ENCODE results near the gene IER5L.

DNA sequence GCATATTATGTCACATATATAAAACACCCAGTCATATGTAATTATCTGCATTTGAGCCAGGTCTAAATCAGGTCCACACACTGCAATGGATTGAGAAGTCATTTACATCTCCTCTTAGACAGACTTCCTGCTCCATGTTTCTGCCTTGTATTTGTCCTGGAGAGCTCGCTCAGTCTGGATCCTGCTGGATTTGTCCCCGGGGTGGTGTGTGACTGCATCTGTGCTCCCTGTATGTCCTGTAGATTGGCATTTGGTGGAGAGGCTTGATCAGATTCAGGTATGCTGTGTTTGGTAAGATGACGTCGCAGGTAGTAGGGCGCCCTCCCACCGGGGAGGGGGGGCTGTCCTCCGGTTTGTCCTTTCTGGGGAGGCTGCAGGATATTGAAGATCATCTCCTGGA is 33.6 kb upstream of the IER5L start:
- TF ChIP-seq, protein P1, sequence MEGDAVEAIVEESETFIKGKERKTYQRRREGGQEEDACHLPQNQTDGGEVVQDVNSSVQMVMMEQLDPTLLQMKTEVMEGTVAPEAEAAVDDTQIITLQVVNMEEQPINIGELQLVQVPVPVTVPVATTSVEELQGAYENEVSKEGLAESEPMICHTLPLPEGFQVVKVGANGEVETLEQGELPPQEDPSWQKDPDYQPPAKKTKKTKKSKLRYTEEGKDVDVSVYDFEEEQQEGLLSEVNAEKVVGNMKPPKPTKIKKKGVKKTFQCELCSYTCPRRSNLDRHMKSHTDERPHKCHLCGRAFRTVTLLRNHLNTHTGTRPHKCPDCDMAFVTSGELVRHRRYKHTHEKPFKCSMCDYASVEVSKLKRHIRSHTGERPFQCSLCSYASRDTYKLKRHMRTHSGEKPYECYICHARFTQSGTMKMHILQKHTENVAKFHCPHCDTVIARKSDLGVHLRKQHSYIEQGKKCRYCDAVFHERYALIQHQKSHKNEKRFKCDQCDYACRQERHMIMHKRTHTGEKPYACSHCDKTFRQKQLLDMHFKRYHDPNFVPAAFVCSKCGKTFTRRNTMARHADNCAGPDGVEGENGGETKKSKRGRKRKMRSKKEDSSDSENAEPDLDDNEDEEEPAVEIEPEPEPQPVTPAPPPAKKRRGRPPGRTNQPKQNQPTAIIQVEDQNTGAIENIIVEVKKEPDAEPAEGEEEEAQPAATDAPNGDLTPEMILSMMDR (IDR thresholded peaks at IDR 0.05; ENCODE audit: poor library complexity) = no peak
- TF ChIP-seq EZH2 (IDR thresholded peaks at IDR 0.05; ENCODE audit: borderline replicate concordance) (no peak), EZH2phosphoT487 (IDR thresholded peaks at IDR 0.05; ENCODE audit: low read depth, severe bottlenecking, unreplicated experiment) (no peak)
